Stimulated activated CD4-positive, alpha-beta T cell treated with anti-CD3 and anti-CD28 coated beads, TNF-alpha, amount 100 ng/mL, for 4 hours (primary cell): ENCODE measurements around the gene ACE.

Experiments
- DNase-seq, 3 experiments: peaks; one replicate each; pipeline ENCODE4 v3.0.0-alpha.2; 2020; ENCODE audit warnings: low read depth in 3 of 3

ACE gene

DNA sequence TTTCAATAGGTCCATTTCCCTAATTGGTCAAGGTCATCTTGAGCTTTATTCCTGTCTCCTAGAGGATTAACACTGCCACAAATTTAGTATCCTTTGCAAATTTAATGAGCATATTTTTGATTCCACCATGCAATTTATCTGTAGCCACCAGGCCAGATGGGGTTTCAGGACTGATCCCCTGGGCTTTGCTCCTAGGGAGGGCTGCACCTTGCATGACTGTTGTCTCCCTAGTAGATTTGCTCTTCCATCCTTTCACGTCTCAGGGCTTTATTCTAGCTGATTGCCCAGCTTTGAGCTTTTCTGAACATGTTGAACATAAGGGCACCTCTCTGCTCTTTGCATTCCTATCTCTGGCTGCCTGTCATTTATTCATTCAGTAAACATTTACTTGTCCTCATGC lies 38.6 kb downstream of the ACE start:
- DNase-seq = no peak

DNA sequence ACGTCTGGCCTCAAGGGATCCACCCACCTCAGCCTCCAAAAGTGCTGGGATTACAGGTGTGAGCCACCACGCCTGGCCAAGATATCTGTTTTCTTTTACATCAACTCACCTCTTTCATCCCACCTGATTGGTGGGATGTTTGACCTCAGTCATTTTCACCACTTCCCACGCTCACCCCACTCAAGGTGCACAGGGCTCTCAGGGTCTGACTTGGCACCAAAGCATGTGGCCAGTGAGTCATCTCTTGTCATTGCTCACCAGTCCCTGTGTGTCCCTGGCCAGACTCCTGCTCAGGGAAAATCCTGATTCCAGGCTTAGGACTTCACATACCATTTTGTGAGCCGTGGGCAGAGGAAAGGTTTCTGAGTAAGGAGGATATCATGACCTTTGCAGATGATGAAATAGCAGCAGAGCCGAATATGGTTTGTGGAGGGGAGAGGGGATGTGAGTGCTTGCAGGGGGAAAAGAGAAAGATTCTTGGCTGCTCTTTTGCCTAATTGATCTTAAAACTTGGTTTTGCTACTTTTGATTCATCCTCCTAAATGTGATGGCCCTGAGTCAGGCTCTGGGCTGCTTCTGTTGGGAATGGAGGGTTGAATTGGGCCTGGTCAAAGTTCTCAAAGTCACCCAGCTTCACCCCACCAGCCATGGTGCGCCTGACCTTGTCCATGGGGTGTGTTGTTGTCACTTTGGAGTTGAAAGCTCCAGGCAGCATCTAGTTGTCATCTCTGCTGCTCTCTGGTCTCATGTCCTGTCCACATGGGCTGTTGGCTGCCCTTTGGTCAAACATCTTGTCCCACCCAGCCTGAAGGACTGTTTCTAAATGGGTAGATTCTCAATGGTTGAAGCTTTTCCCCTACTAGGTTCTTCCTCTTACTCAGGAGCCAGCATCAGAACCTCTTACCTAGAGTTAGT lies 40.3 kb downstream of the ACE start:
- DNase-seq = no peak

DNA sequence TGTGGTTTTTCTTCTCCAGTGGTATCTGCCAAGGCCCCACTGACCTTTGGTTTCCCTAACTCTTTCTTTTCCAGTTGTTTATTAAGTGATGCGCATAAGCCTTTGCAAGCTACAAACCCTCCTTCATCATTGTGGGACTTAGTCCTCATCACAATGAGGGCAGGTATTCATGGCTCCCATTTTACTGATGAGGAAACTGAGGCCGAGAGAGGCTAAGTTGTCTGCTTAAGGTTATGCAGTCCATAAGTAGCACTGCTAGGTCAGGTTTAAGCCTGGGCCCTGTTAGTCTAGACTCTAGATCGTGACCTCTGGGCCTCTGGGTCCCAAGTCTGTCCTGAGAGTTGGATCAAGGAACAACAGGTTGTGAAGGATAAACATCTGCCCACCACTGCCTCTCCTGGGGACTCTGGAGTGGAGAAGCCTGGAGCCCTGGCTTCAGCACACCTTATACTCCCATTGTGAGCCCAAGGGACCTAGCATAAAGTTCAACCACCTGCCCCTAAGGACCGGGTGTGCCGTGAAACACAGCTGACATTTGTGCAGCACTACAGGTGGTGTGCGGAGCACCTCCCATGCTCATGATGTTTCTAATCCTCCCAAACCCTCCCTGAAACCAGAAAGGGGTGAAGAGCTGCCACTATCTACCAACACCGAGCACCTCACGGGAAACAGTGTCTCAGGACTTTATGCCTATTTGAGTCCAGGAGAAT lies 41.1 kb downstream of the ACE start:
- no peak for DNase-seq

DNA sequence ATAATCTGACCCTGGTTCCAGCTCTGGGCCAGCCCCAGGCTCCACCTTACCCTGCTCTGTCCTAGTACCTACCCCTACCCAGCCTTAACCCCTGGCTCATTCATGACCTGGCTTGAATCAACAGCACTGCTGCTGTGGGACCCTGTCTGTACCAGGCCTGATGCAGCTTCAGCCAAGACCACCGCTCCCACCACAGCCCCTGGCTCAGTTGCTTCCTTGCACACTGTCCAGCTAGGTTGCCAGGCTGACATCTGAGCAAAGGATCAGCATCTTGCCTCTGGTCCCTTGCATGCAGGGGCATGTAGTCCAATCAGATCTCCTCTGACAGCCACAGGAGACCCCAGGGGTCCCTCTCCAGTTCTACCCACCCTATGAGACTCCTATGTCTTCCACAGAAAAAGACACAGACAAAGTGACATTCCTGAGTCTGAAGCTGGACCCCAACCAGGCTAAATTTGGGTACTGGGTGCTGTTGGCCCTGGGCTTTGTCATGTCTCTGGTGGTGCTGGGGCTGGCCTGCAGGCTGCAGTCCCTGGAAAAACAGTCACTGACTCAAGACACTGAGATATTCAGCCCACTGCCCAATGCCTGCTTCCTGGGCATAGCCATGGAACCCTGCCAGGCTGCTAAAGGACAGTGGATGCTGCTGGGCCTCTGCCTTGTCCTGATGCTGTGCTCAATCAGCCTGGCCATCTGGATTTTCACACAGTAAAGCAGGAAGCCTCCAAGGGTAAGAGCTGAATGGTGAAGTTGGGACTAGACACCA lies 42.4 kb downstream of the ACE start:
- no peak for DNase-seq

DNA sequence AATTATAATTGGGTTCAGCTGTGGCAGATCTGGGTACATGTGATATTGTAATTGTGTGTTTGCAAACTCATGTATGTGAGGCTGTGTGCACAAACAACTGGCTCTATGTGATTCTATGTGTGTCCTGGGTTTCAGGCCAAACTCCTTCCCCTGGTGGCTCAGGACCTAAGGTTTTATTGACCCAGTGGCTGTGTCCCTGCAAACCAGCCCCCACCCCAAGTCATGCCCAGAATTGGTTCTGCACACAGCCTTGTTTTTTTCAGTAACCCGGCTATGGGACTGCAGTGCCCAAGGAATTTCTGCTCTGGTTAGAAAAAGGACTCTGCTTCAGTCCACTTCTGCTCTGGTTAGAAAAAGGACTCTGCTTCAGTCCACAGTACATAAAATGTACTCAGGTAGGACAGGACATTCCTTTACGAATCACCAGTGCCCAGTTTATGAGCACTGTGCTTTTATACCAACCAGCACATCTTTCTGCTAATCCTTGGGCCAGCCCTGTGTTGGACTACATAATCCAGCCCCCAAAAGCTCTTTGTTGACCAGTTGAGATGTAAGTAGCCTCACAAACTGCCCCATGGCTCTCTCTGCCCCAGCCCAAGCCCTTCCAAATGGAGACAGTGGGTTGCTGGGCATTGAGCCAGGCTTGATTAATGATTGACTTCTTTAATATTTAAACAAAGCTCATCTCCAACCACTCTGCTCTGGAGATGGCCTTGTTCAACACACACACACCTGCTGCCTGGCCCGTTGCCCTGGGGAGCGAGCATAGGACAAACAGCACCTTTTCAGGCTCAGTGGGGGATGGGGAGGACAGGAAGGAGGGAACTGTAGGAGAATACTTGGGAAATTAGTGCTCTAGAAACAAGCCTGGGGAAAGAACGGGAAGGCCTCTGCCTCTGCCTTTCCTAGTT lies 43.4 kb downstream of the ACE start:
- no peak for DNase-seq

DNA sequence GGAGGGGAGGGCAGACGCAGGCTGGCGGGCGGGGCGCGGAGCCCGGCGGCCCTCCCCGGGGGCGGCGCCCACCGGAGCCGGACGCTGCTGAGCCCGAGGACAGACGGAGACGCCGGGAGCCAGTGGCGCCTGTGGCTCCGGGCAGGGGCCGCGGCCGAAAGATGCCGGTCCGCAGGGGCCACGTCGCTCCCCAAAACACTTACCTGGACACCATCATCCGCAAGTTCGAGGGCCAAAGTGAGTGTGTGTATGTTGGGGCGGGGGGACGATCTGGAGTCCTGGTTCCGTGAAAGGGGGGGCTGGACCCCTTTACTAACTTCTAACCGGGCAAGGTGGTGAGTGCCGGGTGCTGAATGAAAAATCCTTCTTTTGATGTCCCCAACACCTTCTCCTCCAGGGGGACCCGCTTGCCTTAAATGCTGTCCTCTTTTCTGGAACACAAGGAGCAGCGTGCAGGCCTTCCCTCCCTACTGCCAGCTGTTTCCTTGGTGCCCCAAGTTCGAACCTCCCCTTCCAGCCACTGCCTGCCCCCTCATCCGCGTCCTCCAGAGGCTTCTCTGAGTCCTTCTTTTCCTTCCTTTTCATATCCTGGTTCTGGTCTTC lies 46.5 kb downstream of the ACE start, which contains the start of gene KCNH6:
Gene KCNH6, plus strand, starts transcription at position 106 of the 603 bp plus-strand sequence. Its CDS starts 56 bp downstream, at position 162.
- no peak for DNase-seq

DNA sequence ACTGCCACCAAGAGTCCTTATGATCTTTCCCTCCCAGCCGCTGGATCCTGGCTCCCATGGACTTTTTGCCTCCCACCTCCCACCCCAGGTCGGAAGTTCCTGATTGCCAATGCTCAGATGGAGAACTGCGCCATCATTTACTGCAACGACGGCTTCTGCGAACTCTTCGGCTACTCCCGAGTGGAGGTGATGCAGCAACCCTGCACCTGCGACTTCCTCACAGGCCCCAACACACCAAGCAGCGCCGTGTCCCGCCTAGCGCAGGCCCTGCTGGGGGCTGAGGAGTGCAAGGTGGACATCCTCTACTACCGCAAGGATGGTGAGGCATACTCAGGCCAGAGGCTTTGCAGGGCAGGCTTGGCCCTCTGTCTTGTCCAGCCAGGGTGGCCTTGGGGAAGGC lies 47.2 kb downstream of the ACE start:
- no peak for DNase-seq

DNA sequence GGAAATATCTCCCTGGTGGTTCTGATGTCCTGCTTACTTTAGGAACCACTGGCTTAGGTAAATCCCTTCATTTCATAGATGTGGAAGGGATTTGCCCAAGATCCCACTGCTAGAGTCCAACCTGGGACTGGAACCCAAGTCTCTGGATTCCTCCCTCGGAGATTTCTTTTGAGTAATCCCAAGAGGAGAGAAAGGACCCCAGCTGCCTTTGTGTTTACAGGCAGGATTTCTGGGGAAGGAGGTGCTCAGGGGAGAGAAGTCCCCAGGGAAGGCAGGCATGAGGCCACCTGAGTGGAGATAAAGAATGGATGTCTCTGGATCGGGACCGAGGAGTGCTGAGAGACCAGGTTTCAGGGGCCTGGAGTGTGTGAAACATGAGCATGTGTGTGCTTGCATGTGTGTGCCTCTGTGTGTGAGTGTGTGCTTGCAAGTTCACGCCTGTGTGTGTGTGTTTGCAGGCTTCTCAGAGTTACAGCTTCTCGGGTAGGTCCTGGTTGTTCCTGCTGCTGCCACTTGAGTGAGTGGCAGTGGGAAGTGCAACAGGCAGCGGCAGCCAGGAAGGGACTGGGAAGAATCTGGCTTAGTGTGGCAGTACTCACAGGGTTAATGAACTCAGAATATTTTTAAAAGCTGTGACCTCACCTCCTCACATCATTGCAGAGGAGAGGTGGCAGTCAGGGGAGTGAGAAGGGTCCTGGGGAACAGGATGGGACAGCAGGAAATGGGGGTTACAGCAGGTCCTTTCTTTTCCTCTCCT lies 48.5 kb downstream of the ACE start:
- no peak for DNase-seq

DNA sequence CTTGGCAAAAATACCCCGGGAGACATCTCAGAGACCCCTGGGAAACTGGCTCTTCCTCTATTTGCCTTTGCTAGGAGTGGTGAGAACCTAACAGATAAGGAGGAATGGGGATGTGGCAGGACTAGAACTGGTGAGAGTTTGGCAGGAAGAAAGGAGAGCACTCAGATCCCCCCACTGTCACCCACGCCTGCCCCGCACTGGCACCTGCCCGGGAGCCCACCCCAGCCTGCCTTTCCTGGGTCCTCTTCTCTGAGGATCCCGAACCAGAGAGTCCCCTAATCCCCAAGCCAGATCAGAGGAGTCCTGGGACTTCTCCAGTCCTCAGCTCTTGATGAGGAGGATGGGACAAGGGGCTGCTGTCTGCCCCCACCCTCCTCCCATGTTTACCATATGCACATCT lies 50.0 kb downstream of the ACE start:
- no peak for DNase-seq

DNA sequence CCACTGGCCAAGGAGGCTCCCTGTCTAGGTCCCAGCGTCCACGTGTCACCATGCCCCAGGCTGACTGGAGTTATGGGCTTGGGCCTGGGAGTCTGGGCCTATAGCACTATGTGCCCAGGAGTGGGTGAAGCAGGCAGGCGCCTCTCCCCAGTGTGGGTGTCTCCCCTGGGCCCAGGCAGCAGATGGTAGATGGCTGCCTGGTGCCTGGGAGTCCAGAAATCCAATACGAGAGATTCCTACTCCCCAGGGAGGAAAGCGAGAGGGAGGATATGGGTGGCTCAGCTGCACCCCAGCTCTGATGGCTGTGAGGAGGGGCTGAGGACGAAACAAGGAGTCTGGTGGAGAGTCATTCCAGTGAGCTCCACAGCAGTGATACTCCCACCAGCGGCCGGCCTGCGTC lies 51.3 kb downstream of the ACE start:
- DNase-seq = no peak

DNA sequence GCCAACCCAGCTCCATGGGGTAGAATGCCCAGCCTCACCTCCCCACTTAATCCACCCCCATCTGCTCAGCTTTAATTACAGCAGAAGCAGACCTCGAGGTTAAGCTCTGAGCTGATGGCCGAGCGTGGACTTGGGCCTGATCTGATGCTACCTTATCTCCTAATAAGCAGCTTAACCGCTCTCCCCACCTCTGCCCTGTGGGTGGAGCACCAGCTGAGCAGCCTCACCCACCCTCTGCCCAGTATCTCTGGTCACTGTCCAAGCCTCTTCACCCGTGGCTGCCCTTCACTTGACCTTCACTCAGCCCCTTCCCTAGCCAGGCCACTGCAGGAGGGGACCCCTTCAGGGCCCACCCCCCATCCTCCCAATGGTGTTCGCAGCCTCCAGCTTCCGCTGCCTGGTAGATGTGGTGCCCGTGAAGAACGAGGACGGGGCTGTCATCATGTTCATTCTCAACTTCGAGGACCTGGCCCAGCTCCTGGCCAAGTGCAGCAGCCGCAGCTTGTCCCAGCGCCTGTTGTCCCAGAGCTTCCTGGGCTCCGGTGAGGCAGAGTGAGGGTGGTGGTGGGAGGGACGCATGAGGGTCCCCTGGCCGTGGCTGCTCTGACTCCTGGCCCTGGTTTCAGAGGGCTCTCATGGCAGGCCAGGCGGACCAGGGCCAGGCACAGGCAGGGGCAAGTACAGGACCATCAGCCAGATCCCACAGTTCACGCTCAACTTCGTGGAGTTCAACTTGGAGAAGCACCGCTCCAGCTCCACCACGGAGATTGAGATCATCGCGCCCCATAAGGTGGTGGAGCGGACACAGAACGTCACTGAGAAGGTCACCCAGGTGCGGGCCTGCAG lies 53.1 kb downstream of the ACE start:
- no peak for DNase-seq

DNA sequence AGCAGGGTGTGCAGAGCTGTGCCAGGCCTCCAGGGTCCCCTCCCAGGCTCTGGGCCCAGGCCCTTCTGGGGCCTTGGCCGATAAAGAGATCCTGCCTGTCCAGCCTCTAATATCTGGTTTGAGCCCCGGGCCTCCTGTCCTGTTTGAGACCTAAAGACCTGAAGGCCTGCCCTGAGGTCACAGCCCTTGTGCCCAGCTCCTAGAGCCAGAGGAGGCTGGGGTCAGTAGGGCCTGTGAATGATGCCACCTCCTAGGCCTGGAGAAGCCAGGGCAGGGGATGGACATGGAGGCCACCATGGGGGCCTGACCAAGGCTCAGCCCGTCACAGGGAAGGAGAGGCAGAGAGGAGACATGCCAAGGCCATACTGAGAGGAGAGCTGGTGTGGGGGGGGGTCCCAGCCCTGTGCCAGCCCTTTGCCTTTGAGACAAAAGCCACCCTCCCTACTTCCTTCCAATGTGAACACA lies 53.7 kb downstream of the ACE start:
- no peak for DNase-seq

DNA sequence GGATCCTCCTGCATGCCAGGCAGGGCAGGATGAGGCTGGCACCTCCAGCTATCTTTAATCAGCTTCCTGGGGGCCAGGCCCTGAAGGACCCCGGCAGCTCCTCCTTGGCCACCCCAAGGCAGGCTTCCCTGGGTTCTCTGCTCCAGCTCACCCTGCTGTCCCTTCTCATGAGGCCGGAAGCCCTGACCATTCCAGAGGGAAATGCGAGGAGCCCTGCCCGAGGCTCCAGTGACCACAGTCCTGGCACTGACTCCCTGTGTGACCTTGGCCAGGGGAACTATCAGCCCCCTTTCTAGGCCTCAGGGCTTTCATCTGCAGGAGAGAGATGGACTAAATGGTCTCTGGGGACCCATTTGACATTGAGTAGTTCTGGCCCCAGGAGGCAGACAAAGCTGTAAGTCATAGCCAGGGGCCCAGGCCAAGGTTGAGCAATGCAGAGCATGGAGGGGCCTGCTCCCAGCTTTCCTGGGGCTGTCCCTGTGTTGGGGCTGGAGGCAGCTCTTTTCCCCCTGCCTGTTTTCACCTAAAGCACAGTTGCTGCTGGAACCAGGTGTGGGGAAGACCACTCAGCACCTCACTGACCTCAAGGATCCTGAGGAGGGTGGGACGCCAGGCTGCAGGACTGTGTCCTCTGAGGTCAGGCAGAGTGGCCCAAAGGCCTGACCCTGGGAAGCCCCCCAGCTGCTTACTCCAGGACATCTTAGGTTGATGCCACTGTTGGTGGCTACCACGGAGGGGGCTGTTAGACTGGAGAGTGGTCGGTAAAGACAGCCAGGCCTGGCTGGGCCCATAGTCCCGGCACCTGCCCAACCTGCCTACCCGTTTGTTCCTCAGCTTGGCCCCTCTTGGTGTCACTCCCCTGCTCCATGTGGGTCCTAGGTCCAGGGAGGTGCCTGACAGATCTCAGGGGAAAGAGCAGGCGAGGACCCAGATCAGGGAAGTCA lies 54.4 kb downstream of the ACE start:
- no peak for DNase-seq

DNA sequence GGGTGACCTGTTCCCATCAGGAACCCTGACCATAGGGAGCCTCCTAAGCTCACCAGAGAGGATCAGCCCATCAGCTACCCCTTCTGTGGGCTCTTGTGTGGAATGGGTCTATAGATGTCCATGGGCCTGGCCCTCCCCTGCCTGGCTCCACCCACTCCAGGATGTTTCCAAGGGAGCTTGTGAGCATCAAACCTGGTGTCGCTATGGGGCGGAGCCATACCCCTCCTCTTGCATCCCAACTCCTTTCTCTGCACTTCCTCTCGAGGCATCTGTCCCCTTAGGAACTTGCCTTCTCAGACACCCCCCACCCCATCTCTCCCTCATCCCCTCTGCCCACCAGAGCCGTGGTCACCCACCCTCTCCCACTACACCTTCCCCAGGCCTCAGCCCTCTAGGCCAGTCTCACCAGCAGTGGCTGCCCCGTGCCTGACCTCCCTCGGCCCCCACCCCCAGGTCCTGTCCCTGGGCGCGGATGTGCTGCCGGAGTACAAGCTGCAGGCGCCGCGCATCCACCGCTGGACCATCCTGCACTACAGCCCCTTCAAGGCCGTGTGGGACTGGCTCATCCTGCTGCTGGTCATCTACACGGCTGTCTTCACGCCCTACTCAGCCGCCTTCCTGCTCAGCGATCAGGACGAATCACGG lies 56.7 kb downstream of the ACE start:
- DNase-seq = no peak

DNA sequence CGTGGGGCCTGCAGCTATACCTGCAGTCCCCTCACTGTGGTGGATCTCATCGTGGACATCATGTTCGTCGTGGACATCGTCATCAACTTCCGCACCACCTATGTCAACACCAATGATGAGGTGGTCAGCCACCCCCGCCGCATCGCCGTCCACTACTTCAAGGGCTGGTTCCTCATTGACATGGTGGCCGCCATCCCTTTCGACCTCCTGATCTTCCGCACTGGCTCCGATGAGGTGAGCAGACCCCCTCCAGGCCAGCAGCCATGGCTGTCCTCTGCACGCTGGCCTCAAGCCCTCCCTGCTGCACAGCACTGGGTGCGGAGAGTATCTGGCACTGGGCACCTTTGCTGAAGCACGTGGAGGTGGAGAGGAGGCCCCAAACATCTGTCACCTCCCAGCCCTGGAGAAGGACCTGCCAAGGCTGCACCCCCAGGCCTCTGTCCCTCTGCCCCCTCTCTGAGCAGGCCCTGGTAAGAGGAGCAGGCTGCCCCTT lies 57.3 kb downstream of the ACE start:
- DNase-seq = no peak

DNA sequence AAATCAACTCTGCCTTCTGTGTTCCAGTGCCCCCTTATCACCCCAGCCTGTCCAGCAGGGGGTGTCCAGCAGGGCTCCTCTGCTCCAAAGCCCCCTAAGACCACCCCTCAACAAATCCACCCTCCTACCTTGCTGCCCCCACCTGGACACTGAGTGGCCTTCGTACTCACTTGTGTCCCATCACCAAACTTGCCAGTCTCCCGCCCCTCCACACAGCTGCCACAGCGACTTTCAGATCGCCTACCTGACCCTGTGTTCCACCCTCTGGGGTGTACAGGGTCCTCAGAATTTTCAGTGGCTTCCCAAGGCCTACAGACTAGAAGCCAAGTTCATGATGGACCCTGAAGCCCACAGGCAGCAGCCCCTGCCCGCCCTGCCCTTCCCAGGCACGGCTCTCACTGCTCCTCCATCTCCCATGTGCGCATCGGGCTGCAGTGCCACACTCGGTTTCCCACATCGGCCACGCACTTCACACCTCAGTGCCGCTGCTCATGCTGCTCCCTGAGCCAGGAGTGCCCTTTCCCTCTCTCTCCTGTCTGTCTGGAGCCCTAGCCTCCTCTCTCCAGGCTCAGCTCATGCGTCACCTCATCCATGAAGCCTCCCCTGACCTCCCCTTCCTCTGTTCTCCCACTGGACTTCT lies 58.1 kb downstream of the ACE start:
- DNase-seq = no peak

DNA sequence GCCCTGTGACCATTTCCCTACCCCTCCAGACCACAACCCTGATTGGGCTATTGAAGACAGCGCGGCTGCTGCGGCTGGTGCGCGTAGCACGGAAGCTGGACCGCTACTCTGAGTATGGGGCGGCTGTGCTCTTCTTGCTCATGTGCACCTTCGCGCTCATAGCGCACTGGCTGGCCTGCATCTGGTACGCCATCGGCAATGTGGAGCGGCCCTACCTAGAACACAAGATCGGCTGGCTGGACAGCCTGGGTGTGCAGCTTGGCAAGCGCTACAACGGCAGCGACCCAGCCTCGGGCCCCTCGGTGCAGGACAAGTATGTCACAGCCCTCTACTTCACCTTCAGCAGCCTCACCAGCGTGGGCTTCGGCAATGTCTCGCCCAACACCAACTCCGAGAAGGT lies 58.8 kb downstream of the ACE start:
- no peak for DNase-seq
